ENCODE results near the gene SUMO4. TPM values are rescaled to one million over a fixed set of nuclear protein-coding genes. Genes with fewer than 3 reads are reported as not detected.

SUMO4 gene
- total RNA-seq, 2 experiments from 2014 or later, result 5.5 to 5.9 TPM

DNA sequence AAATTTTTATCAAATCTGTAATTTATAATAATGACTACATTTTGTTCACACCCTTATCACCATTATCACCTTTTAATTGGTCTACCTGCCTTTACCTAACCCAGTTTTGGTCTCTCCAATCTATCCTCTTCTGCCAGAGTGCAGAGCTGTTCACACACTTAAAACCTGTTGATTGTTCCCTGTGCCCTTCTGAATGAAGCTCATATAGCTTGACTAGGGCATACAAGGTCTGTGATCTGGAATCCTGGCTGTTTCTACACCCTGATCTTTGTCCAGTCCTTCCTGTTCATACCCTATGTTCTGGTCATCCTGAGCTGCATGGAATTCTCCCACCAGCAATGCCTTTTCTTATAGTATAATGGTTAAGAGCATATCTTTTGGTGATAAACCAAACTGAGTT lies 28.9 kb upstream of the SUMO4 start:
- CTCF ChIA-PET, result interaction anchor here (0.6 kb wide), 1 partner anchor 191 kb away, joined by 3 read pairs; no protein-coding TSS in a partner anchor
- DNase-seq, result no peak
- intact Hi-C loops (cut with micrococcal nuclease), result no loop called here
- H3K4me3 Mint-ChIP-seq, result no peak overlapping the region
- H3K27me3 Mint-ChIP-seq (ENCODE audit: low read depth), result no peaks in the 10 kb centered on the region
- peaks cover 51% of the 10 kb centered on the region for H3K4me1 Mint-ChIP-seq (ENCODE audit: low read depth)
- H3K27ac Mint-ChIP-seq, result peak overlapping the region; percentile 43
- no peaks in the 10 kb centered on the region for H3K9me3 Mint-ChIP-seq
- H3K36me3 Mint-ChIP-seq (ENCODE audit: low read depth), result peaks cover 30% of the 10 kb centered on the region

DNA sequence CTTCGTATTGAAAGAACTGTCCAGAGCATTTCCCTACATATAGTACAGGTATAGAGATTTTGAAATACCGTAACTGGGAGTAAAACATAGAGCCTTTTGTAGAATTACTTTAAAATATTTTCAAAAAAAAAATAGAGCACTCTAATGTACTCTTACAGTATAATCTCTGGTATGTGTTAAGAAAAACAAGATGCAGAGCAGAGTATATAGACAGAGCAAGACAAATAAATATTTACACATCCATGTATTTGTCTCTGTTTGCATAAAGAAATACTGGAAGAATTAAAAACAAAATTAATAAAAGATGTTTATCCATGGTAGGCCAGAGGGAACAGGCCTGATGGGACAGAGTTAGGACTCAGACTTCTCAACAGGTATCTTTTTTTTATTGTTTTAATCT lies 28.0 kb upstream of the SUMO4 start:
- H3K27me3 Mint-ChIP-seq (ENCODE audit: low read depth), result no peaks in the 10 kb centered on the region
- no peak overlapping the region for H3K27ac Mint-ChIP-seq
- peaks cover 37% of the 10 kb centered on the region for H3K36me3 Mint-ChIP-seq (ENCODE audit: low read depth)
- no peak for DNase-seq
- peaks cover 57% of the 10 kb centered on the region for H3K4me1 Mint-ChIP-seq (ENCODE audit: low read depth)
- no peak overlapping the region for H3K4me3 Mint-ChIP-seq
- no peaks in the 10 kb centered on the region for H3K9me3 Mint-ChIP-seq
- CTCF ChIA-PET, result interaction anchor here (0.6 to 2.3 kb wide), 3 partner anchors 12 to 190 kb away, joined by 3 to 6 read pairs (median 4); no protein-coding TSS in a partner anchor
- intact Hi-C loops (cut with micrococcal nuclease), result no loop called here

DNA sequence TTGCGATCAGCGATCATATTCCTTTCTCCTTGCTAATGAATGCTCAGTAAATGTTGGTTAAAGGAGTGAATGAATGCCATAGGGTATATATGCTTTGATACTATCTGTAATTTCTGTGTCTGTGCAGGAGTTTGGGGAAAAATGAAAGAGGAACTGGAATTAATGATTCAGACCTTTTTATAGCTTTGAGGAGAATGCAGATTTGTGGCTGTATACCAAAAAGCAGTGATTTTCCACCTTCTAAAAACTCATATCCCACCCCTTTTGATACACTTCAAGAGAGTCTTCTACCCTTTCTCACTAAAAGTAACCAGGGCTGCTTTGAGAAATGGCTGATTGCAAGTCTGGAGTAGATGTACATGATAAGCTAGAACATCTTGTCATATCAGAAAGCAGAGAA lies 26.6 kb upstream of the SUMO4 start:
- intact Hi-C loops (cut with micrococcal nuclease), result no loop called here

DNA sequence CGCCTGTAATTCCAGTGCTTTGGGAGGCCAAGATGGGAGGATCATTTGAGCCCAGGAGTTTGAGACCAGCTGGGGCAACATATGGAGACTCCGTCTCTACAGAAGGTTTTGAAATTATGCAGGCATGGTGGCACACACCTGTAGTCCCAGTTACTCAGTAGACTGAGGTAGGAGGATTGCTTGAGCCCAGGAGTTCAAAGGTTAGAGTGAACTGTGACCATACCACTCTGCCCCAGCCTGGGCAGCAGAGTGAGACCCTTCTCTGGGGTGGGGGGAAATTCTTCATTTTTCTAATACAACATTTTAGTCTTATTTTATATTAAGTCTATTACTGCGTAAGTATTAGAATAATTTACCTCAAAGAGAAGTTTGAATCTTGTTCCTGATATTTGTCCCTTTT lies 20.1 kb upstream of the SUMO4 start:
- intact Hi-C loops (cut with micrococcal nuclease), result loop anchor here (1.0 to 5.0 kb wide), 5 partner anchors 15 to 348 kb away; no protein-coding TSS in a partner anchor
- CTCF ChIA-PET, result no interaction called here
- Mint-ChIP-seq H3K4me3 (peak overlapping the region; percentile 11), H3K27me3 (ENCODE audit: low read depth) (no peaks in the 10 kb centered on the region), H3K27ac (peak overlapping the region; percentile 69), H3K9me3 (peaks cover 1% of the 10 kb centered on the region), H3K36me3 (ENCODE audit: low read depth) (peaks cover 65% of the 10 kb centered on the region), H3K4me1 (ENCODE audit: low read depth) (peaks cover 63% of the 10 kb centered on the region)
- DNase-seq, result no peak

More for the DNA sequence above, 26.6 kb upstream of the SUMO4 start:
- Mint-ChIP-seq H3K27me3 (ENCODE audit: low read depth) (no peaks in the 10 kb centered on the region), H3K9me3 (no peaks in the 10 kb centered on the region), H3K4me1 (ENCODE audit: low read depth) (peaks cover 66% of the 10 kb centered on the region), H3K4me3 (no peak overlapping the region), H3K27ac (peak overlapping the region; percentile 38), H3K36me3 (ENCODE audit: low read depth) (peaks cover 43% of the 10 kb centered on the region)
- CTCF ChIA-PET, result interaction anchor here (1.2 to 2.3 kb wide), 2 partner anchors 13 to 18 kb away, joined by 5 to 6 read pairs; no protein-coding TSS in a partner anchor
- no peak for DNase-seq

DNA sequence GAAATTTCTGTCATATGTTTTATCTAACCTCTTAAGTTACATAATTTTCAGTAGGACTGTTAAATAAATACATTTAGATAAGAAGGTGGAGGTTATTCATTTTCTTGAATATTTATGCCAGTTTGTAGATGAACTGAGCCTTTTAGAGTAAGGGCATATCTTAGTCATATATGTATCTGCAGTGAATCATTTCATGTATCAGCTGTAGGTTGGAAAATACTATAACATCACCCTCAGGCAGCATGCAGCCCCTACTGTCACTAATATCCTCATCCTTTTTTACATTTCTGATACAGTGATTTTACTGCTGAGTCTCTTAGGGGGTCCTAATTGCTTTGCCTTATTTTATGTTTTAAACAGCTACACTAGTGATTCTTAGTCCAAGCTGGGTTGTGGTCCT lies 19.5 kb upstream of the SUMO4 start:
- H3K36me3 Mint-ChIP-seq (ENCODE audit: low read depth), result peaks cover 67% of the 10 kb centered on the region
- no peaks in the 10 kb centered on the region for H3K27me3 Mint-ChIP-seq (ENCODE audit: low read depth)
- H3K9me3 Mint-ChIP-seq, result peaks cover 1% of the 10 kb centered on the region
- no peak overlapping the region for H3K27ac Mint-ChIP-seq
- peaks cover 63% of the 10 kb centered on the region for H3K4me1 Mint-ChIP-seq (ENCODE audit: low read depth)
- H3K4me3 Mint-ChIP-seq, result no peak overlapping the region
- intact Hi-C loops (cut with micrococcal nuclease), result loop anchor here (1.0 to 5.0 kb wide), 5 partner anchors 16 to 348 kb away; no protein-coding TSS in a partner anchor
- CTCF ChIA-PET, result interaction anchor here (0.7 kb wide), 1 partner anchor 51 kb away, joined by 3 read pairs; no protein-coding TSS in a partner anchor
- DNase-seq, result peak; percentile 35

DNA sequence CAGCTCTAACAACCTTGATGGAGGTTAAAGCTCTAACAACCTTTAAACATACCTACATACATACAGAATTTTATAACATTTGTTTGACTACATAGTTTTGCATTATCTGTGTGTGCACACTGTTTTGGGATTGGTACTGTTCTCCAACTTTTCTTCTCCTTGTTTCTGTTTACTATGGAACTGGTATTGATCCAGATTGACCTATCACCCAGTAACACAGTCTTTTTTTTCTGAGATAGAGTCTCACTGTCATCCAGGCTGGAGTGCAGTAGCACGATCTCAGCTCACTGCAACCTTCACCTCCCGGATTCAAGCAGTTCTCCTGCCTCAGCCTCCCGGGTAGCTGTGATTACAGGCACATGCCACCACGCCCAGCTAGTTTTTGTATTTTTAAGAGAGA lies 16.7 kb upstream of the SUMO4 start:
- Mint-ChIP-seq H3K9me3 (peaks cover 13% of the 10 kb centered on the region), H3K27ac (no peak overlapping the region), H3K27me3 (ENCODE audit: low read depth) (no peaks in the 10 kb centered on the region), H3K4me1 (ENCODE audit: low read depth) (peaks cover 59% of the 10 kb centered on the region), H3K36me3 (ENCODE audit: low read depth) (peaks cover 77% of the 10 kb centered on the region), H3K4me3 (no peak overlapping the region)
- intact Hi-C loops (cut with micrococcal nuclease), result loop anchor here (5.0 kb wide), 1 partner anchor 151 kb away; no protein-coding TSS in a partner anchor
- CTCF ChIA-PET, result interaction anchor here (0.7 to 1.7 kb wide), 3 partner anchors 48 to 195 kb away, joined by 3 read pairs; no protein-coding TSS in a partner anchor
- DNase-seq, result no peak

DNA sequence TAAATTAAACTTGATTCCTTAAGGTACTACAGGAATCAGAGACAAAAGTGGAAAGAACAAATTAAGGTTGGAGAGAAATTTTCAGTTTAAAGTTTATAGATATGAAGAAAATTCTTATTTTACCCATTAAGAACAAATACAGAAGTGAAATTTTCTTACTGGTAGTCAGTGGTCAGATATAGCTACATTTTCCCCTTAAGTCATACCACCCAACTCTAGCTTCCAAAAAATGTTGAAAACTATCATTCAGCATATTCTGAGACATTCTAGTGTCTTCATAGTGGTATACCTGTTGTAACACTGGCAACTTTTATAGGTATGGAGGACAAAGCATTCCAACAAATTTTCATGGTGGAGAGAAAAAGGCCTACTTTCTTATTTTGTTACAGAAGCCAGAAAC lies 15.6 kb upstream of the SUMO4 start:
- peak overlapping the region; percentile 50 for H3K27ac Mint-ChIP-seq
- H3K4me3 Mint-ChIP-seq, result no peak overlapping the region

DNA sequence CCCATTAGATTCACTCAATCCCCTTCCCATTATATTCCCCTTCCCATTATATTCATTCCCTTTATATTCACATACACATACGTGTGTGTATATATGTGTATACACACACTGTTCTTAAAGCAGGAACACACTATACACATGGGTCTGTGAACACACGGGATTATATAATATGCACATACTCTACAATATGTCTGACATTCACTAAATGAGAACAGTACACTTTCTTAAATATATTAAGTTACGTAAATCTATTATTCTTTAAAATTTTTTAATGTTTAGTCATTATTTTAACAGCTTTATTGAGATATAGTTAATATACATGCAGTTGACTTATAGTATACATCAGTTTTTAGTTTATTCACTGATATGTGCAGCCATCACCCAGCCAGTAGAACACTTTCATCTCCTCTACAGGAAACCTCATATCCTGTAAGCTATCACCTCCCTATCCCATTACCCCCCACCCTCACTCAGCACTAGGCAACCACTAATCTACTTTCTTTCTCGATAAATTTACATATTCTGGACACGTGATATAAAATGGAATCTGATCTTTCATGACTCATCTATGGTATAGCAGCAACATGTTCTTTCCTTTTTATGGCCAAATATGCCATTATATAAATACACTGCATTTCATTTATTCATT lies 13.9 kb upstream of the SUMO4 start:
- no peaks in the 10 kb centered on the region for H3K27me3 Mint-ChIP-seq (ENCODE audit: low read depth)
- peaks cover 13% of the 10 kb centered on the region for H3K9me3 Mint-ChIP-seq
- H3K36me3 Mint-ChIP-seq (ENCODE audit: low read depth), result peaks cover 79% of the 10 kb centered on the region
- CTCF ChIA-PET, result interaction anchor here (0.6 to 1.4 kb wide), 2 partner anchors 25 to 46 kb away, joined by 3 read pairs; no protein-coding TSS in a partner anchor
- H3K4me3 Mint-ChIP-seq, result no peak overlapping the region
- intact Hi-C loops (cut with micrococcal nuclease), result loop anchor here (2.0 kb wide), 1 partner anchor 17 kb away; no protein-coding TSS in a partner anchor
- DNase-seq, result no peak
- peaks cover 55% of the 10 kb centered on the region for H3K4me1 Mint-ChIP-seq (ENCODE audit: low read depth)
- no peak overlapping the region for H3K27ac Mint-ChIP-seq

More for the DNA sequence above, 15.6 kb upstream of the SUMO4 start:
- Mint-ChIP-seq H3K9me3 (peaks cover 13% of the 10 kb centered on the region), H3K36me3 (ENCODE audit: low read depth) (peaks cover 72% of the 10 kb centered on the region), H3K27me3 (ENCODE audit: low read depth) (no peaks in the 10 kb centered on the region), H3K4me1 (ENCODE audit: low read depth) (peaks cover 57% of the 10 kb centered on the region)
- DNase-seq, result no peak
- intact Hi-C loops (cut with micrococcal nuclease), result loop anchor here (5.0 kb wide), 1 partner anchor 152 kb away; no protein-coding TSS in a partner anchor
- CTCF ChIA-PET, result no interaction called here

DNA sequence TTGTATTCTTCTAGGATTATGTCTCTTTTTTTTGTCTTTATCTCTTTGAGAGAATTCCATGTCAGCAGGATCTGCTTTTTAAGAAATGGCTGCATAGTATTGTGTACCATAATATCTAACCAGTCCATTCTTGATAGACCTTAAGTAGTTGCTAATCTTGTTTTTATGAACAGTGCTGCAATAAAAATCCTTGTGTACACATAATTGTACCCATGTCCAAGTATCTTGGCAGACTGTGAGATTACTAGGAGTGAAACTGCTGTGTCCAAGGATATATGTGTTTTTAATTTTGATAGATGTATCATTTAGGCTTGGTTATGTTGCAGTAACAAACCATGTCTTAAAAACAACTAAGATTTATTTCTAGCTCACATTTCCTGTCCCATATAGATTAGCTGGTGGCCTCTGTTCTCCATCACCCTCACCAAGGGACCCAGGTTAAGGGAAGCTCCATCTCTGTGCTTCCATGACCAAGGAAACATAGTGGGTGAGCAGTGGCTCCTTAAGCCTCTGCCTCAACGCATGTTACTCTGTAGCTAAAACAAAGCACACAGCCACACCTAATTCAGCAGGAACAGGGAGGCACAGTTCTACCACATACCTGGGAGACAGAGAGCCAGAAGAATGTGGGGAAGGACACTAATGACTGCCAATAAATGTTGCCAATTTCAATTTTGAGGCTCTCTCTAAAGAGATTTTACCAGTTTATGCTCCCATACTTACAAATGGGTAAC lies 12.1 kb upstream of the SUMO4 start:
- H3K27me3 Mint-ChIP-seq (ENCODE audit: low read depth), result no peaks in the 10 kb centered on the region
- peaks cover 68% of the 10 kb centered on the region for H3K4me1 Mint-ChIP-seq (ENCODE audit: low read depth)
- H3K4me3 Mint-ChIP-seq, result no peak overlapping the region
- intact Hi-C loops (cut with micrococcal nuclease), result loop anchor here (2.0 kb wide), 1 partner anchor 15 kb away; no protein-coding TSS in a partner anchor
- CTCF ChIA-PET, result interaction anchor here (0.6 kb wide), 1 partner anchor 187 kb away, joined by 3 read pairs; no protein-coding TSS in a partner anchor
- H3K27ac Mint-ChIP-seq, result no peak overlapping the region
- no peak for DNase-seq
- H3K9me3 Mint-ChIP-seq, result peaks cover 13% of the 10 kb centered on the region
- H3K36me3 Mint-ChIP-seq (ENCODE audit: low read depth), result peaks cover 79% of the 10 kb centered on the region

DNA sequence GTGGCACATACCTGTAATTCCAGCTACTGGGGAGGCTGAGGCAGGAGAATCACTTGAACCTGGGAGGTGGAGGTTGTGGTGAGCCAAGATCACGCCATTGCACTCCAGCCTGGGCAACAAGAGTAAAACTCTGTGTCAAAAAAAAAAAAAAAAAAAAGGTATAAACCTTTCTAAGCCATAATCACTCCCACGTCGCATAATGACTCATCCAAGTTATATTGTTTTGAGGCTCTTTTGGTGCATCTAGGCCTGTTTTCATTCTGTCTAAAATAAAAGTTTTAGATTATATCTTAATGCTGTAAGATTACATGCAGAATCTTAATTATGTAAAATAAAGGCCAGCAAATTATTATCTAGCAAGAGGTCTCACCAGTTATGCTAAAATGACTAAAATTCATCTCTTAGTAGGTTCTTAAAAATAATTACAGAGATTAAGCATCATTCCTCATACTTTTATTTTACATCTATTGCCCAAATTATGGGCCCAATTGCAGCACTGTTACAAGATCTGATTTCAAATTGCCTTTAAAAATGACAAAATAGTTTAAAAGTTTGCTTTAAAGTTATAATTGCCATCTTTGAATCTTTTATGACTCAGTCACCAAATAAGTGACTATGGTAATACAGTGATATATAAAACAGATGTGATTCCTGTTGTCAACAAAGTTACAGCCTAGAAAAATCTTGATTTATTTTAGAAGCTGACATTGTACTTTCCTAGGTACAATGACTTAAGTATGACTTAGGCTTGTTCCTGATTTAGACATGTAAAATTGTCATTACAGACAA lies 10.4 kb upstream of the SUMO4 start:
- no peak for DNase-seq
- Mint-ChIP-seq H3K27ac (no peak overlapping the region), H3K27me3 (ENCODE audit: low read depth) (no peaks in the 10 kb centered on the region), H3K4me1 (ENCODE audit: low read depth) (peaks cover 69% of the 10 kb centered on the region), H3K4me3 (no peak overlapping the region), H3K36me3 (ENCODE audit: low read depth) (peaks cover 66% of the 10 kb centered on the region), H3K9me3 (peaks cover 12% of the 10 kb centered on the region)
- CTCF ChIA-PET, result no interaction called here
- intact Hi-C loops (cut with micrococcal nuclease), result no loop called here

DNA sequence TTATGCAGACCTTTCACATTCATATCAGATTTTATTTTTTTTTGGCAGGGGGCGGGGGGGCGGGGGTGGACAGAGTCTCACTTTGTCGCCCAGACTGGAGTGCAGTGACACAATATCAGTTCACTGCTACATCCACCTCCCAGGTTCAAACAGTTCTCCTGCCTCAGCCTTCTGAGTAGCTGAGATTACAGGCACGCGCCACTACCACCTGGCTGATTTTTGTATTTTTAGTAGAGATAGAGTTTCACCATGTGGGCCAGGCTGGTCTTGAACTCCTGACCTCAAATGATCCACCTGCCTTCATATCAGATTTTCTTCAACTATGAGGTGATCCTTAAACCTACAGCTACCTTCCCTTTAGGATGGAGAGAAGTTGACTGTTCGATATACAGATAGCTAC lies 8.0 kb upstream of the SUMO4 start:
- Mint-ChIP-seq H3K9me3 (no peaks in the 10 kb centered on the region), H3K27me3 (ENCODE audit: low read depth) (no peaks in the 10 kb centered on the region), H3K4me1 (ENCODE audit: low read depth) (peaks cover 70% of the 10 kb centered on the region), H3K27ac (no peak overlapping the region), H3K36me3 (ENCODE audit: low read depth) (peaks cover 61% of the 10 kb centered on the region), H3K4me3 (no peak overlapping the region)
- intact Hi-C loops (cut with micrococcal nuclease), result loop anchor here (2.0 kb wide), 1 partner anchor 17 kb away; no protein-coding TSS in a partner anchor
- CTCF ChIA-PET, result interaction anchor here (1.0 to 1.6 kb wide), 3 partner anchors 18 to 301 kb away, joined by 3 to 5 read pairs (median 5); no protein-coding TSS in a partner anchor
- no peak for DNase-seq
